ENCODE data around the gene STAC2.
"Not testable (repeated sequence)": the region's sequence is repeated elsewhere in the genome, so short reads cannot be mapped to it uniquely, and the experiment has no call there.

- TF ChIP-seq POLR2A (IDR thresholded peaks at IDR 0.05; ENCODE audit: extremely low read depth, insufficient read length); CTCF (IDR thresholded peaks at IDR 0.05; ENCODE audit: low read depth, low read length); MYC (IDR thresholded peaks at IDR 0.05; ENCODE audit: low read depth, low read length); MAX (IDR thresholded peaks at IDR 0.05; ENCODE audit: low read depth, low read length): not testable (repeated sequence)
Observed at GRCh38 chr17:39250076-39250475, 24.3 kb upstream of the STAC2 start.
